Astrocyte of the spinal cord (primary cell): ENCODE data around the gene PILRB.
"Not testable (repeated sequence)": the region's sequence is repeated elsewhere in the genome, so short reads cannot be mapped to it uniquely, and the experiment has no call there.

Experiments
- DNase-seq: peaks from one replicate; pipeline ENCODE4 v3.0.0; 2011; ENCODE audit warnings: low read depth, low spot score
- H3K4me3 ChIP-seq: 2 replicates; pipeline ENCODE4 v1.5.1; 2011; ENCODE audit warnings: low read depth, mild to moderate bottlenecking, low read length, moderate library complexity
- CTCF ChIP-seq: IDR thresholded peaks from 2 replicates; pipeline ENCODE4 v1.5.1; 2012; ENCODE audit warnings: low read depth, mild to moderate bottlenecking, low read length, inconsistent platforms
- in situ Hi-C: cut with HindIII; loops from 2 replicates; pipeline ENCODE4 v1.10.0; 2017; ENCODE audit warnings: low sequenced_read_pairs

Gene PILRB

GRCh38 chr7:100372694-100373093 lies 14.8 kb downstream of the PILRB start:
- TF ChIP-seq CTCF = no peak
- no peak for DNase-seq
- no peak overlapping the region for H3K4me3 ChIP-seq
- in situ Hi-C loops = no loop called here

- in situ Hi-C loops = no loop called here
- no peak within 1 kb of the TSS for H3K4me3 ChIP-seq
- no peak for DNase-seq
- no peak for TF ChIP-seq CTCF
These were observed 15.4 kb downstream of the PILRB start, which contains the start of gene PILRA for GRCh38 chr7:100373261-100373831. TSS of gene PILRA (plus strand) at chr7:100373487. CDS start at chr7:100373657, 170 bp downstream.

- DNase-seq, H3K4me3 ChIP-seq, in situ Hi-C loops: not testable (repeated sequence)
These were observed 16.1 kb downstream of the PILRB start for GRCh38 chr7:100373870-100374598.

- no peak for DNase-seq
- in situ Hi-C loops = no loop called here
- TF ChIP-seq CTCF = no peak
These were observed 16.7 kb downstream of the PILRB start for GRCh38 chr7:100374601-100375000.

GRCh38 chr7:100376066-100376465 lies 18.1 kb downstream of the PILRB start:
- H3K4me3 ChIP-seq = no peak overlapping the region
- DNase-seq = no peak
- no peak for TF ChIP-seq CTCF
- in situ Hi-C loops = no loop called here

More at GRCh38 chr7:100374601-100375000, 16.7 kb downstream of the PILRB start:
- no peak overlapping the region for H3K4me3 ChIP-seq

- H3K4me3 ChIP-seq = no peak overlapping the region
- no peak for DNase-seq
- in situ Hi-C loops = no loop called here
- no peak for TF ChIP-seq CTCF
These were observed 20.3 kb downstream of the PILRB start for GRCh38 chr7:100378114-100378755.

GRCh38 chr7:100380196-100380595 lies 22.3 kb downstream of the PILRB start:
- DNase-seq = no peak
- TF ChIP-seq CTCF = no peak
- in situ Hi-C loops = no loop called here
- no peak overlapping the region for H3K4me3 ChIP-seq

GRCh38 chr7:100381531-100382233 lies 23.8 kb downstream of the PILRB start:
- in situ Hi-C loops, H3K4me3 ChIP-seq, DNase-seq: not testable (repeated sequence)

- H3K4me3 ChIP-seq, in situ Hi-C loops, DNase-seq: not testable (repeated sequence)
These were observed 24.4 kb downstream of the PILRB start for GRCh38 chr7:100382234-100382853.
